SH-SY5Y (cell line): ENCODE measurements around the gene ADM2.

Experiments
- GATA2 ChIP-seq: IDR thresholded peaks from 2 replicates; pipeline ENCODE4 v1.6.1; 2011; ENCODE audit warnings: mild to moderate bottlenecking, low read depth, low read length
- GATA3 ChIP-seq: IDR thresholded peaks from 2 replicates; pipeline ENCODE4 v1.6.1; 2011; ENCODE audit warnings: low read depth, mild to moderate bottlenecking, low read length, moderate library complexity

GRCh38 chr22:50529897-50530579 is 48.7 kb downstream of the ADM2 start, which contains the start of gene TYMP:
- TF ChIP-seq GATA3 (no peak), GATA2 (no peak)
